Panc1 (cell line): ENCODE data around the gene KIF1C.
A peak's percentile ranks its signal among the peaks of the same experiment; 100 is the strongest.

Experiments
- POLR2AphosphoS5 ChIP-seq: IDR thresholded peaks from 2 replicates; pipeline ENCODE4 v1.6.1; 2012; ENCODE audit warnings: mild to moderate bottlenecking, low read depth, low read length, moderate library complexity
- SIN3A ChIP-seq: IDR thresholded peaks from 2 replicates; pipeline ENCODE4 v1.6.1; 2012; ENCODE audit warnings: low read depth, mild to moderate bottlenecking, low read length, moderate library complexity, borderline replicate concordance; ENCODE audit not compliant: insufficient read depth
- TCF7L2 ChIP-seq: IDR thresholded peaks from 2 replicates; pipeline ENCODE4 v1.6.1; 2011; ENCODE audit warnings: mild to moderate bottlenecking, low read depth, low read length, inconsistent platforms
- TF ChIP-seq, protein P1 (sequence below): fragments of 450-650 bp; IDR thresholded peaks from 2 replicates; pipeline ENCODE4 v1.5.1; 2017; ENCODE audit warnings: mild to moderate bottlenecking
- TF ChIP-seq, protein P2 (sequence below), 2 experiments: IDR thresholded peaks; 2 replicates each; pipeline ENCODE4 v1.6.1; 2011 to 2012; ENCODE audit warnings: low read depth in 2 of 2, control low read depth in 1 of 2, low read length in 1 of 2, mild to moderate bottlenecking in 1 of 2, moderate library complexity in 1 of 2; ENCODE audit not compliant: insufficient read depth in 1 of 2

DNA sequence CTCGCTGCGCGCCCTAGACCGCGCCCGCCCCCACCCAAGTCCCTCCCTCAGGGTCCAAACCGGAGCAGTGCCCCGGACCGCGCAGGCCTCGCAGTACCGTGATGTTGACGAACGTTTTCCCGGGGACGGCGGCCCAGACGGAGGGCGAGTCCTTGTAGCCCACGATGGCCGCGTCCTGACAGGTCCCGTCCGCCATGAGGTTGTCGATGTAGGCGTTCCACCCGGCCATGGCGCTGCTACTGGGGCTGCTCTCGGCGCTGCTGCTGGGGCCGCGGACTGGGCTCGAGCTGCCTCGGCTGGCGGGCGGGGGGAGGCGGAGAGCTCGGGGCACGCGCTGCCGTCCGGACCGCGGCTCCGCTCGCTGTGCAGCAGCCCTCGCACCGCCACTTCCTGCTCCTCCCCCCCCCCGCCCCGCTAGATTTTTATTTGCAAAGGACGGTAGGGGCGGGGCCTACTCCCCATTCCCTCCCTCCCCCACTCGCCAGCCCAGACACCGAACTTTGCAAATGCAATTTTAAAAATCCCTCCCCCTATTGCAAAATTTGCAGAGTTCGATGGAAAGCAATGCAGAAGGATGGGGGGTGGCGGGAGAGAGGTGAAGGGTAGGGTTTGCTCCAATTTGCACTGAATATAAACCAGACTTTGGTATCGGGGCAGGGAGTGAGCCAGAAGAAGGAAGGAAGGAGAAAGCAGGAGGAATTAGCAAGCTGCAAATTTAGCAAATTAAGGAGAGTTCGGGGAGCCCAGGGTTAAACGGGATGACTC, 49.4 kb upstream of the KIF1C start, which contains the start of gene PFN1:
- TF ChIP-seq, protein P1, sequence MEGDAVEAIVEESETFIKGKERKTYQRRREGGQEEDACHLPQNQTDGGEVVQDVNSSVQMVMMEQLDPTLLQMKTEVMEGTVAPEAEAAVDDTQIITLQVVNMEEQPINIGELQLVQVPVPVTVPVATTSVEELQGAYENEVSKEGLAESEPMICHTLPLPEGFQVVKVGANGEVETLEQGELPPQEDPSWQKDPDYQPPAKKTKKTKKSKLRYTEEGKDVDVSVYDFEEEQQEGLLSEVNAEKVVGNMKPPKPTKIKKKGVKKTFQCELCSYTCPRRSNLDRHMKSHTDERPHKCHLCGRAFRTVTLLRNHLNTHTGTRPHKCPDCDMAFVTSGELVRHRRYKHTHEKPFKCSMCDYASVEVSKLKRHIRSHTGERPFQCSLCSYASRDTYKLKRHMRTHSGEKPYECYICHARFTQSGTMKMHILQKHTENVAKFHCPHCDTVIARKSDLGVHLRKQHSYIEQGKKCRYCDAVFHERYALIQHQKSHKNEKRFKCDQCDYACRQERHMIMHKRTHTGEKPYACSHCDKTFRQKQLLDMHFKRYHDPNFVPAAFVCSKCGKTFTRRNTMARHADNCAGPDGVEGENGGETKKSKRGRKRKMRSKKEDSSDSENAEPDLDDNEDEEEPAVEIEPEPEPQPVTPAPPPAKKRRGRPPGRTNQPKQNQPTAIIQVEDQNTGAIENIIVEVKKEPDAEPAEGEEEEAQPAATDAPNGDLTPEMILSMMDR, result no peak
- peak; percentile 70 for TF ChIP-seq POLR2AphosphoS5
- TF ChIP-seq TCF7L2, result no peak
- 0 out of 2 replicates have a peak, but pooled peaks have one; percentile 80 for TF ChIP-seq SIN3A
- TF ChIP-seq, protein P2, sequence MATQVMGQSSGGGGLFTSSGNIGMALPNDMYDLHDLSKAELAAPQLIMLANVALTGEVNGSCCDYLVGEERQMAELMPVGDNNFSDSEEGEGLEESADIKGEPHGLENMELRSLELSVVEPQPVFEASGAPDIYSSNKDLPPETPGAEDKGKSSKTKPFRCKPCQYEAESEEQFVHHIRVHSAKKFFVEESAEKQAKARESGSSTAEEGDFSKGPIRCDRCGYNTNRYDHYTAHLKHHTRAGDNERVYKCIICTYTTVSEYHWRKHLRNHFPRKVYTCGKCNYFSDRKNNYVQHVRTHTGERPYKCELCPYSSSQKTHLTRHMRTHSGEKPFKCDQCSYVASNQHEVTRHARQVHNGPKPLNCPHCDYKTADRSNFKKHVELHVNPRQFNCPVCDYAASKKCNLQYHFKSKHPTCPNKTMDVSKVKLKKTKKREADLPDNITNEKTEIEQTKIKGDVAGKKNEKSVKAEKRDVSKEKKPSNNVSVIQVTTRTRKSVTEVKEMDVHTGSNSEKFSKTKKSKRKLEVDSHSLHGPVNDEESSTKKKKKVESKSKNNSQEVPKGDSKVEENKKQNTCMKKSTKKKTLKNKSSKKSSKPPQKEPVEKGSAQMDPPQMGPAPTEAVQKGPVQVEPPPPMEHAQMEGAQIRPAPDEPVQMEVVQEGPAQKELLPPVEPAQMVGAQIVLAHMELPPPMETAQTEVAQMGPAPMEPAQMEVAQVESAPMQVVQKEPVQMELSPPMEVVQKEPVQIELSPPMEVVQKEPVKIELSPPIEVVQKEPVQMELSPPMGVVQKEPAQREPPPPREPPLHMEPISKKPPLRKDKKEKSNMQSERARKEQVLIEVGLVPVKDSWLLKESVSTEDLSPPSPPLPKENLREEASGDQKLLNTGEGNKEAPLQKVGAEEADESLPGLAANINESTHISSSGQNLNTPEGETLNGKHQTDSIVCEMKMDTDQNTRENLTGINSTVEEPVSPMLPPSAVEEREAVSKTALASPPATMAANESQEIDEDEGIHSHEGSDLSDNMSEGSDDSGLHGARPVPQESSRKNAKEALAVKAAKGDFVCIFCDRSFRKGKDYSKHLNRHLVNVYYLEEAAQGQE (IDR thresholded peaks at IDR 0.05; ENCODE audit: insufficient read depth in 1 of 2, low read depth in 2 of 2, low read length in 1 of 2), result 0 out of 4 replicates have a peak, but pooled peaks of 1 of the 2 experiments have one; percentile 10
